Daoy (cell line): Measurements from ENCODE around the gene CACNA1I. TPM values are rescaled to one million over a fixed set of nuclear protein-coding genes. Genes with fewer than 3 reads are reported as not detected.

Experiments used
- DNase-seq: peaks from one replicate; pipeline ENCODE4 v3.0.0-alpha.2; 2015; ENCODE audit warnings: low read depth
- total RNA-seq: library from RNA; depleted of rRNA; stranded (reverse); fragments of >200 nt; shearing (Covaris generic); gene quantifications from 2 replicates; pipeline ENCODE4 v1.2.3, GENCODE V29; 2014

The CACNA1I gene
- total RNA-seq, 1 experiment from 2014 or later: not detected

DNA sequence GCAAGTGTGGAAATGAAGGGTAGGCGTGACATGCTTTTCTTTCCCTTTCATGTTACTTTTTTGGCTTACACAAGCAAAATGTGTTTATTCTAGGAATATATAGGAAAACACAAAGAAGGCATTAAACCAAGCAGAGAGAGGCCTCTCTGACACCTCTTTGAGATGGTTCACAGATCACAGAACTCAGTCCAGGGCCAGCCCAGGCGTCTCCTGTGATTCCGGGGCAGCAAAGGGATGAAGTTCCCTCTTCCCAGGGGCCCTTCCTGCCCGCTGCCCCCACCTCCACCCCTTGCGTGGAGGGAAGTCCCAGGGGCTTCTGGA is 78.0 kb downstream of the CACNA1I start:
- DNase-seq: no peak

DNA sequence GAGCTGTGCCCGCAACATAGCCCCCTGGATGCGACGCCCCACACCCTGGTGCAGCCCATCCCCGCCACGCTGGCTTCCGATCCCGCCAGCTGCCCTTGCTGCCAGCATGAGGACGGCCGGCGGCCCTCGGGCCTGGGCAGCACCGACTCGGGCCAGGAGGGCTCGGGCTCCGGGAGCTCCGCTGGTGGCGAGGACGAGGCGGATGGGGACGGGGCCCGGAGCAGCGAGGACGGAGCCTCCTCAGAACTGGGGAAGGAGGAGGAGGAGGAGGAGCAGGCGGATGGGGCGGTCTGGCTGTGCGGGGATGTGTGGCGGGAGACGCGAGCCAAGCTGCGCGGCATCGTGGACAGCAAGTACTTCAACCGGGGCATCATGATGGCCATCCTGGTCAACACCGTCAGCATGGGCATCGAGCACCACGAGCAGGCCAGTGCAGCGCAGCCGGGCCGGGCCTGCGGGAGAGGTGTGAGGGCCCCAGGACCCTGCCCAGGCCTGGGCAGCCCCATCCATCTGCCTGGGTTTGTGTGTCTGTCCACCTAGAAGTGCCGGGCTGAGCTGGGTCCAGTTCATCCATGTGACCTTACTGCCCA is 79.0 kb downstream of the CACNA1I start:
- DNase-seq: no peak

DNA sequence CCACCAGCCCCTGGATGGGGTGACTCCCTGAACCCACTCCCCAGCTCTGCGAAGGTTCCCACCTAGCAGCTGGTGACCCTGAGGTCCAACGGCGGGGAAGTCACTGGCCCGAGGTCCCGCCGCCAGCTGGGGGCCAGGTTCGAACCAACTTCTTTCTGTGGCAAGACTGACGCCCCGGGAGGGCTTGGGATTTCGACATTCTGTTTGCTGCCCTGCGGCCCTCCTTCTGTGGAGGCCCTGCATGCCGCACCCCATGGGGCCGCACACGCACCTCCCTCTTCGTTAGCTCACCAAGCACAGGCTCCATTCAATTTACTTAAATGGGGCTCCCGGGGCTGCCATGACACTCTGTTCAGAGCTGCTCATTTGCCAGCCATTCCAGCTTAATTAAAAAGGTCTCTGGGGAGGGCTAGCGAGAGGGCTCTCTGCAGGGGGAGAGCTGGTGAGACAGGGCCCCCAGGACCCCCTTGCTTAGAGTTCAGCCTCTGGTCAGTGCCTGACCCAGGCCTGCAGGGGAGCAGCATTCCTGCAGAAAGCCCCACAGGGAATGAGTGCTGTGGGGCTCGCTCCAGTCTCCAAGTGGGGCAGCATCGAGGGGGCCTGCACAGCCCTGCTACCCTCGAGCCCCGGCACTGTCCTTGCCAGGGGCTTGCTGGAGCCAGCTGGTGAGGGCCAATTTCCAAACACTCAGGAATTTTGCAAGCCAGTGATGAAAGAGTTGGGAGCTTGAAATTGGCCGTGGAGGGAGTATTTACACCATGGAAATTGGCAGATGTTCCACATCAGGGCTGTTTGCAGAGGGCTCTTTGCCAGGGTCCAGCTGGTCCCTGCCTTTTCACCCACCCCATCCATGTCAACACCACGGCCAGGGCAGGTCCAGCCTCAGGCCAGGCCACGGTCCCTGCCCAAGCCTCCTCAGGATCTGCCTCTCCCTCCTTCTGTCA is 80.8 kb downstream of the CACNA1I start:
- DNase-seq: no peak

DNA sequence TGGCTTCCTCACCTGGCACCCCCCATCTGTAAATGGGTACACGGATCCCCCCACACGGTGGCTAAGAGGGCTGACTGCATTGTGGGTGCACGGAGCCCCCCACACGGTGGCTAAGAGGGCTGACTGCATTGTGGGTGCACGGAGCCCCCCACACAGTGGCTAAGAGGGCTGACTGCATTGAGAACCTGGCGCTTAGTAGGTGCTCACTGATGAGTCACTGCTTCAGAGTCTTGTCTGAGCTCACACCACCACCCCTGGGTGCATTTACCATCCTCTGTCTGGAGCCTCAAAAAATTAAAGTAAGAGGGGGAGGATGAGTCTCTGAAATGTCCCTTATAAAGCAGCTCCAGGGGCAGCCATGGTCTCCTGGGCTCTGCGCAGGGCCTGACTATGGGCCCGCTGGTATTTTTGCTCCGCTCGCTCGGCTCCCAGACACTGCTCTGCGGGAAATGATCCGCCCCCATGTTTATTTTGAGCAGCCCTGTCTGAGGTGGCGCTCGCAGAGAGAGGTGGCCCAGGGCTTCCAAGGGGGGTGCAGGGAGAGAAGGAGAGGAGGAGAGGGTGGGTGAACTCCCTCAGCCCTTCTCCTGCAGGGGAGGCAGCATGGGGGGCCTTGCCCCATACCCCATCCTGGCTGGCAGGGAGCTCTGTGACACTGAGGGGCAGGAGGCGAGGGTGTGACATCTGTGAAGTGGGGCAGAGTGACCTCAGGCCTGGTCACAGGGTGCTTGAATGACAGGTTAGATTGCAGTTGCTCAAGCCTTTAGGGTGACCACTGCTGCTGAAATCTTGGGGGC is 82.6 kb downstream of the CACNA1I start:
- DNase-seq: no peak

DNA sequence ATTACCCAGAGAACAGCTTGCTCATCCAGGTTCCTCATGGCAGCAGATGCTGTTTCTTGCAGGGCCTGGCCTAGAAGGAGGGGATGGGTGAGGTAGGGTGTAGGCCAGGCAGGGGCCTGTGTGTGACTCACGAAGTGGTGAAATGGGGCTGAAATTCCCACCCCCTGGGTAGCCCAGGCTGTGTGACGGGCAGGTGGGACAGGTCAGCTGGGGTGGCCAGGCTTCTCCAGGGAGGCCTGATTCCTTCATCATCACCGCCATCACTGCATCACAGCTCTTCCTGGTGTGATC is 83.2 kb downstream of the CACNA1I start:
- DNase-seq: no peak

DNA sequence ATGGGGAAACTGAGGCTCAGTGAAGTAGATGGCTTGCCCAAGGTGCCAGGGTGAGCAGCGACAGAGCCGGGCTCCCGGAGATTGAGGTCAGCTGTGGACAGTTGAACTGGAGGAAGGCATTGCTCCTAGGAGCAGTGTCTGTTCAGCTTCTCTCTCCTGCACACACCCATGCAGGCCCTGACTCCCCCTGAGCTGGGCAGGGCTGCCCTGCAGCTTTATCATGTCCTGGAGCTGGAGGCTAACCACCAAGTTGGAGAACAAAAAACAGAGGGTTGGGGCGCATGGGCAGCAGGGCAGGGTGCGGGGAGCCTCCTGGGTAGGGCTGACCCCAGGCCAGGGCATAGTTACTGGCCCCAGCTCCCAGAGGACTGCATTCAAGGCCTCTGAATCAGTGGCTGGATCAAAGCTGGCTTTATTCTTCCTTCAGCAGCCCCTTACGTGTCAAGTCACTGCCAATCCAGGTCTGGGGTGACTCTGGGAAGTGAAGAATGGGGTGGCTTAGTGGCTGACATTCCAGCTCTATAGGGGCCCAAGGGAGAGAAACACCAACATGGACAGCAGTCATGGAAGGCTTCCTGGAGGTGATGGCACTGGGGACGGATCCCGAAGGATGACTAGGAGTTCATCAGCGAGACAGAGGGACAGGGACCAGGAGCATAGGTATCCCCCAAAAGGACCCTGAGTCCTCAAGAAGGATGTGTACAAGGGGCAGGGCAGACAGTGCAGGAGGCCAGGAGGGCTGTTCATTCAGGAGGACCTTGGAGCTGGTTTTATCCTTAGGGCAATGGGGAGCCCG is 83.8 kb downstream of the CACNA1I start:
- DNase-seq: no peak

DNA sequence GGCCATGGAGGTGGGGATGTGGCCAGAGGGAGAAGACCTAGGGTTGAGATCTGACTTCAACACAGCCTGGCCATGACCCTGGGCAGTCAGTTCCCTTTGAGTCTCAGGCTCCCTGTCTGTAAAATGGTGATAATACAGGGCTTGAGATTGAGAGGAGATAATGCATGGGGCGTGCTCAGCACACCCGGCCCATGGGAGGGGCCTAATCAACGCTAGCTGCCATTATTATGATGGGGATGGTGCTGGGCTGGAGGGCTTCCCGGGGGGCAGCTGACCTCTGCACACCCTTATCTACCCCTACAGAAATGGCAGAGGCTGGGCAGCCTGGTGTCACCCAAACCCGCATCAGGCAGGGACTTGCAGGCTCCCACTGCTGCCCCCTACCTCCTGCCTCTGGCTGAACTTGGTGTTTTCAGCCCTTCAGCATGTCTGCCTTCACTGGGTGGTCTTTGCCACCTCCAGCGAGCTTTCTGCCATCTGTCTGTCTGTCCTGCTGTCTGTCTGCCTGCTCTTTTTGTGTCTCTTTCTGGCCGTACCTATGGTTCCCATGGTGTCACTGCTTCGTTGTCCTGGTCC is 84.5 kb downstream of the CACNA1I start:
- DNase-seq: no peak

DNA sequence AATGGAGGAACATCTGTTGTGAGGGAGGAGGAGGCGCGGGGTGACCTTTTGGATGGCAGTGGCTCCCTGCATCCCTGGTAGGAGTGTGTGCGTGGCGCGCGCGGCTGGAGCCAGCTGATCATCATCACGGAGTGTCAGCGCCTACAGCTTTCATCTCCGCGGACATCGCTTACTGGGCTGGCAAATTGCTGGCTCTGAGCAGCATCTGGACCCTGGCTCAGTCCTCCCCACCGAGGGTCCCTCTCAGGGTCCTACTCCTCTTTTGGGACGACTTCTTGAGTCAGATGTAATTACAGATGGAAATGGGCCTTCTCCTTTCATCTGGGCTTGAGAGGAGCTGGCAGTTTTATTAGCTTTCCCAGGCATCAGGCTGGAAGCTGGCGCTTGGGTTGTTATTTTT is 85.3 kb downstream of the CACNA1I start:
- DNase-seq: no peak

DNA sequence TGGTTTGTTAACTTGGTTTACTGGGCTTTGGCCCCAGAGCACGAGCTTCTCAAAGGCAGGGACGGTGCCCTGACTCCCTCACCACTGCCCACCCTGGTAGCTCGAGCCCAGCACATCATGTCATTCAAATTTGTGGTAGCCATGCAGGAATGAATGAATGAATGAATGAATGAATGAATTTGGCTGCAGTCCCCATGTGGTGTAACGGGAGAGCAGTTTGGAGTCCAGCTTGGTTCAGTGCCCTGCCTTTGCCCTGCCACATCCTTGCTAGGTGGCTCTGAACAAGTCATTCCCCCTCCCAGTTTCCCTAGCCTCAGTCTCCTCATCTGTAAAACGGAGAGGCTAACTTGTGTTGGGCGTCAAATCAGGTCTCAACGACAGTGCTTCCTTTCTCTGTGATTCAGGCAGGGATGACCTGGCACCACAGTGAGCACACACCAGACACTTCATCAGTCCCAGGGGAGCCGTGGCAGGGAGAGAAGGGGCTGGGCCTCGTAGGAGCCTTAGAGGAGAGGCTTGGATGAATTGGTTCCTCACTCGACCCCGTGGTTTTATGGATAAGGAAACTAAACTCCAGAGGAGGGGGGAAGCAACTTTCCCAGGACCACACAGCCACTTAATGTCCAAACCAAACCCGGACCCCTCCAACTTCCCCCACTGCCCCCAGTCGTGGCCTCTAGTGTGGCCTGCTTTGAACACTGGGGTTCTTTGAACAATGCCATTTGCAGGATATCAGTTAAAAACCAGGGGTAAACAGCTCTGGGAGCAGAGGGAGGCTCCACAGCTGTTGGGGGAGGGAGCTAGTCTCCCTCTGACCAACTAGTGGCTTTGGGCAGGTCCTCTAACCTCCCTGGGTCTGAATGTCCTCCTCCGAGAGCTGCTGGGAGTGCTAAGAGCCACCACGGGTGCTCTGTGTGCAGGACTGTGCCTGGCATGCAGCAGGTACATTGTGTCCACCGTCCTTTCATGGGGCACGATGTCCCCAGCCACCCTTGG is 86.2 kb downstream of the CACNA1I start:
- DNase-seq: no peak

DNA sequence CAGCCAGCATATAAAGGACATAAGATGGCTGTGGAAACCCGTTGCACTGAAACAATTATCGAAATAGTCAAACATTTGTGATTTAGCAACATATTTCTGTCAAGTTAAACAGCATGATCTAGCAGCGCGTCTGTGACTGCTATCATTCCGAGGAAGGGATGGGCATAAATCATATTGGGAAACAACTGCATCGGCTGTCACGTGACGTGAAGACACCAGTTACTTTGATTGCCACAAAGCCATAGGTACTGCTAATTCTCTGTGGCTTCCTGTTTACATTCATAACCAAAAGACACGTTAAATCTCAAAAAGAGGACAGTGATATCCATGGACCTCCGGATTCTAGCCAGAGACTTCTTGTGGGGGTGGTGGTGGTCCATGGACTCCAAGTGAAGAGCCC is 87.8 kb downstream of the CACNA1I start:
- no peak for DNase-seq

DNA sequence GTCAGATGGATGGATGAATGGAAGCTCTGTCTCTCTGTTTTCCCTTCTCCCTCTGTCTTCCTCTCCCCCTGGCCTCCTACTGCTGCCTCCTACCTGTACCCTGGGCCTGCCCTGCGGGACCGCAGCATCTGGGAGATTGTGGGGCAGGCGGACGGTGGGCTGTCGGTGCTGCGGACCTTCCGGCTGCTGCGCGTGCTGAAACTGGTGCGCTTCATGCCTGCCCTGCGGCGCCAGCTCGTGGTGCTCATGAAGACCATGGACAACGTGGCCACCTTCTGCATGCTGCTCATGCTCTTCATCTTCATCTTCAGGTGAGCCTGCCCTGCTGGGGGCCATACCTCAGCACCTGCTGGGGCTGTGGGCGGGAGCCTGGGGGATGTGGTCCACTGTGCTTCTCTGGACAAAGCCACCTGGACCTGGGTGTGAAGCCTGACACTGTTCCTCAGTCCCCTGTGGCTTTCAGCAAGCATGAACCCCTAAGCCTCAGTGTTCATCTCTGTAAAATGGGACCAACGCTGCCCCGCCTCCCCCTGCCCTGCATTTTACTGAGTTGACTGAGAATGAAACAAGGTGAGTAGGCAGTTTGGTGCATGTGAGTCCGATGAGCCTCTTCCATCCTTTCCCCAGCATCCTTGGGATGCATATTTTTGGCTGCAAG is 88.4 kb downstream of the CACNA1I start:
- no peak for DNase-seq

DNA sequence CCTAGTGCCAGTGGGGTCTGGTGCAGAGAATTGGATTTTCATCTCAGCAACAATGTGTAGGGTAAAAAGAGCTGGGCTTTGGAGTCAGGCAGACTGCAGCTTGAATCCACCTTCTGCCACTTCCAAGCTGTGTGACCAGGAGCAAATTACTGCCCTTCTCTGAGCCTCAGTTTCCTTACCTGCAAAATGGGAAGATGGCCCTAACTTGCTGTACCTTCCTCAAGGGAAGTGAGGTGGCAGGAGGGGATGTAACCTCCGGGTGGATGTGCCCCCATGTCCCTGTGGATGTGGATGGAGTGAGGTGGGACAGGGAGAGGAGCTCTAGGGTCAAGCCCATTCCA is 90.9 kb downstream of the CACNA1I start:
- no peak for DNase-seq

DNA sequence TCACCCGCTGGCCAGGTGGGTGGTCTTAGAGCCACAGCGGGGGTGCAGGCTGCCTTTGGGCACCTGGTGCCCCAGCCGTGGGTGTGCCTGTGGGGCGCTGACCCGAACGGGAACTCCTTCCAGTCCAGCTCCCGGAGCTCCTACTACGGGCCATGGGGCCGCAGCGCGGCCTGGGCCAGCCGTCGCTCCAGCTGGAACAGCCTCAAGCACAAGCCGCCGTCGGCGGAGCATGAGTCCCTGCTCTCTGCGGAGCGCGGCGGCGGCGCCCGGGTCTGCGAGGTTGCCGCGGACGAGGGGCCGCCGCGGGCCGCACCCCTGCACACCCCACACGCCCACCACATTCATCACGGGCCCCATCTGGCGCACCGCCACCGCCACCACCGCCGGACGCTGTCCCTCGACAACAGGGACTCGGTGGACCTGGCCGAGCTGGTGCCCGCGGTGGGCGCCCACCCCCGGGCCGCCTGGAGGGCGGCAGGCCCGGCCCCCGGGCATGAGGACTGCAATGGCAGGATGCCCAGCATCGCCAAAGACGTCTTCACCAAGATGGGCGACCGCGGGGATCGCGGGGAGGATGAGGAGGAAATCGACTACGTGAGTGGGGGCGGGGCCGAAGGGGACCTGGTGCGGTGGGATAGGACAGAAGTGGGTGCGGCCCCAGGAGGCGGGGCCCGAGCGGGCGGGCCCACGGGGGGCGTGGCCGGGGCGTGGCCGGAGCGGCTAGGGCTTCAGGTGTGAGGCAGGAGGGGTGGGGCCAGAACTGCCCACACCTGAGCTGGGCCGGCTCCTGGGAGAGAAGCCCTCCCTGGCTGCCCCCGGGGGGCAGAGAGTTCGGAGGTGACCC is 91.5 kb downstream of the CACNA1I start:
- peak; percentile 28 for DNase-seq

DNA sequence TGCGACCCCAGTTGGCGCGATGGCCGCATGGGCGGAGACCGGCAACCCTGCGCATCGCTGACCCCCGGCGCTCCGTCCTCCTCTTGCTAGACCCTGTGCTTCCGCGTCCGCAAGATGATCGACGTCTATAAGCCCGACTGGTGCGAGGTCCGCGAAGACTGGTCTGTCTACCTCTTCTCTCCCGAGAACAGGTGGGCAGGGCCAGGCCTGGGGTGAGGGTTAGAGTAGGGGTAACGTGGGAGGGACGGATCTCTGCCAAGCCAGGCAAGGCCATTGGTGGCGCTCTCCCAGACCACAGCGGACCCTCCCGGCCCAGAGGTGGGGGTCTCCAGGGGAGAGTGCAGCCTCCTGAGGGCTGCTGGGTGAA is 92.1 kb downstream of the CACNA1I start:
- DNase-seq: no peak

DNA sequence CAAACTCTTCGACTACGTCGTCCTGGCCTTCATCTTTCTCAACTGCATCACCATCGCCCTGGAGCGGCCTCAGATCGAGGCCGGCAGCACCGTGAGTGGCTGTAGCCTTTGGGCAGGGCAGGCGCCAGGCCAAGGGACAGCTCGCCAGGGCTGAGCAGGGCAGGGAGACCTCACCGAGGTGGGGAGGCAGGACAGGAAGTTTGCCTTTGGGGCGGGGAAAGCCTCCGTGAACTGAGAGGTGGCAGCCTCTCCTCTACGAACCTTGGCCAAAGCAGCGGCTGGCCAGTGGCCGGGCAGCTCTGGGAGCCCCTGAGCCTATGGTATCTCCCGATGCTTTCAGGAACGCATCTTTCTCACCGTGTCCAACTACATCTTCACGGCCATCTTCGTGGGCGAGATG is 93.2 kb downstream of the CACNA1I start:
- no peak for DNase-seq

DNA sequence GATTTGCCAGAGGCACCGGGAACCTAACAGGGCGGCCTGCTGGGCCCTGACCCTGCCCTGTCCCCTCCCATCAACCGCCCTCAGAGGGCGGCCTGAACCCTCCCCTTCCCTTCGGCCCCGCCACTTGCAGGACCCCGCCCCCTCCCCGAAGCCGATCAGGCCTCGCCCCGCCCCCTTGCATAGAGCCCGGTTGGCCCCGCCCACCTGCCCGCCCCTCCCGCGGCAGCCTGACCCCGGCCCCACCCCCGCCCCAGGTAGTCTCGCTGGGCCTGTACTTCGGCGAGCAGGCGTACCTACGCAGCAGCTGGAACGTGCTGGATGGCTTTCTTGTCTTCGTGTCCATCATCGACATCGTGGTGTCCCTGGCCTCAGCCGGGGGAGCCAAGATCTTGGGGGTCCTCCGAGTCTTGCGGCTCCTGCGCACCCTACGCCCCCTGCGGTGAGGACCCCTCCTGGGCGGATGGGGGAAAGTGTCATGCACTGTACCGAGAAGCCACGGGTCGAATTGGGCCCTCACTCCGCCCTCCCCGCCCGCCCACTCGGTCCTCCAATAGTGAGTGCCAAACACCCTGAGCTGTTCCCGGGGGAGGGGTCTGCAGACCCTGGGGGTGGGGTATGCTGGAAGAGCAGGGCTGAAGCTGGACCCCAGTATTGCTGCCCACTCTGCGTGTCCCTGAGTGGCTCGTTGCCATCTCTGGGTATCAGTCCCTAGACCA is 94.1 kb downstream of the CACNA1I start:
- peak; percentile 21 for DNase-seq

DNA sequence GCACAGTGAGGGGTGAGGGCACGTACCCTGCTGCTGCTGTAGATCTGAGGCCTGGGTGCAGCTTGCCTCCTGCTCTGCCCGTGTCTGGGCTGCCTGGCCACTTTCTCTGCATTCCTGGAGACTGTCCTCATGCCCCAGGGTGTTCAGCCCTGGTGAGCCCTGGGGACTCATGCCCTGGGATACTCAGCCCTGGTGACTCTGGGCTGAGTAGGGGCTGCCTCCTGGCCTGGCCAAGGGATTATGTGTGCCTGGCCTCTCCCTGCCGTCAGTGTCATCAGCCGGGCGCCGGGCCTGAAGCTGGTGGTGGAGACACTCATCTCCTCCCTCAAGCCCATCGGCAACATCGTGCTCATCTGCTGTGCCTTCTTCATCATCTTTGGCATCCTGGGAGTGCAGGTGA is 94.7 kb downstream of the CACNA1I start:
- no peak for DNase-seq

DNA sequence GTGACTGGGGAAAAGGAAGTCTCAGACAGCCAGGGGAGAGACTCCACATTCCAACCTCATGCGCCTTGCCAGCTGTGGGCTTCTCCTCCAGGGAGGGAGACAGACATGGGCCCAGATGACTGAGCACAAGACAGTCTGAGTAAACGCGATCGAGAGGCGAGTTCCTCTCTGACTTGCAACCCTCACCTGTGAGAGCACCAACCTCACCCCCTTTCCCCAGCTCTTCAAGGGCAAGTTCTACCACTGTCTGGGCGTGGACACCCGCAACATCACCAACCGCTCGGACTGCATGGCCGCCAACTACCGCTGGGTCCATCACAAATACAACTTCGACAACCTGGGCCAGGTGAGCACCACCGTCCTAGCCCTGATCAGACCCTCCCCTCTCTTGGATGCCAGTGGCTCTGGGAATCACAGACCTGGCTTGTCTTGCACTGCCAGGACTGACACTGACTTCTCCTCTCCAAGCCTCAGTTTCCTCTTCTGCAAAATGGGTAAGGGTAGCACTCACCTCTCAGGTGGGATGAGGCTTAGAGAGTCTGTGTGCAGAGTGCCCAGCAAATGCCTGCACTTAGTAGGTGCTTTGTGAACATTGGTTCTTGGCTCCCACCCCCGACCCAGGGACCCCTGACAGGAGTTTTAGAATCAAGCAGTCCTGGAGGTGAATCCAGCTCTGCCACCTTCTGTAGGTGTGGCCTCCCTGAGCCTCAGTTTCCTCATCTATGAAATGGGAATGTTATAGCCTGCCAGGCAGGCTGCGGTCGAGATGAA is 95.3 kb downstream of the CACNA1I start:
- DNase-seq: no peak
